Naive thymus-derived CD4-positive, alpha-beta T cell (primary cell): ENCODE measurements around the gene LRRC74A. TPM values are rescaled to one million over a fixed set of nuclear protein-coding genes. Genes with fewer than 3 reads are reported as not detected.

ENCODE experiments used
- ATAC-seq: fragments of 150-1000 bp; cut with Tn5 transposase; 2 replicates; pipeline ENCODE4 v1.10.0; 2021; ENCODE audit warnings: mild to moderate bottlenecking, moderate library complexity
- CTCF ChIA-PET: fragments of 350-600 bp; sonication (Branson Sonifier 250); formaldehyde crosslinking; loops from one replicate; lab custom pipeline; 2021; ENCODE audit warnings: antibody characterized with exemption; lab: Charles Lee
- POLR2A ChIA-PET: fragments of 350-600 bp; sonication (Branson Sonifier 250); formaldehyde crosslinking; loops from one replicate; lab custom pipeline; 2021; ENCODE audit warnings: antibody characterized with exemption, inconsistent platforms; lab: Charles Lee
- DNase-seq, 9 donors: peaks; one replicate each; pipeline versions ENCODE4 v3.0.0 to v3.0.0-alpha.2; 2020 to 2022; ENCODE audit warnings: mixed read lengths in 1 of 9
- H3K27ac ChIP-seq: one replicate; pipeline ENCODE4 v1.7.0; 2013; ENCODE audit warnings: mild to moderate bottlenecking, low read depth, low read length, moderate library complexity
- H3K27me3 ChIP-seq, 2 donors: one replicate each; pipeline ENCODE4 v1.7.0; 2013; ENCODE audit warnings: low read length in 2 of 2, mild to moderate bottlenecking in 2 of 2, moderate library complexity in 2 of 2; ENCODE audit not compliant: control insufficient read depth in 2 of 2, insufficient read depth in 2 of 2
- H3K36me3 ChIP-seq, 3 experiments: 1 replicate in 2 of 3; 2 replicates in 1 of 3; pipeline ENCODE4 v1.7.0; 2013; ENCODE audit warnings: low read length in 3 of 3, mild to moderate bottlenecking in 3 of 3, moderate library complexity in 1 of 3; ENCODE audit not compliant: insufficient read depth in 3 of 3, control insufficient read depth in 2 of 3
- H3K4me1 ChIP-seq, 2 donors: one replicate each; pipeline ENCODE4 v1.7.0; 2013; ENCODE audit warnings: low read length in 2 of 2, mild to moderate bottlenecking in 2 of 2, moderate library complexity in 1 of 2; ENCODE audit not compliant: control insufficient read depth in 2 of 2, insufficient read depth in 2 of 2
- H3K4me3 ChIP-seq: 2 replicates; pipeline ENCODE4 v1.7.0; 2013; ENCODE audit warnings: mild to moderate bottlenecking, low read length
- H3K9me3 ChIP-seq, 3 experiments: 1 replicate in 2 of 3; 2 replicates in 1 of 3; pipeline ENCODE4 v1.7.0; 2013; ENCODE audit warnings: low read length in 3 of 3; ENCODE audit not compliant: control insufficient read depth in 2 of 3
- H3K27ac Mint-ChIP-seq, 9 donors: one replicate each; pipeline ENCODE4 v1.8.0; 2020 to 2022; ENCODE audit warnings: mixed read lengths in 9 of 9, mild to moderate bottlenecking in 8 of 9, moderate library complexity in 5 of 9, inconsistent platforms in 2 of 9
- H3K27me3 Mint-ChIP-seq, 5 donors: one replicate each; pipeline ENCODE4 v1.8.0; 2021 to 2022; ENCODE audit warnings: mixed read lengths in 5 of 5, mild to moderate bottlenecking in 1 of 5
- H3K36me3 Mint-ChIP-seq, 5 donors: one replicate each; pipeline ENCODE4 v1.8.0; 2020 to 2022; ENCODE audit warnings: mixed read lengths in 5 of 5, mild to moderate bottlenecking in 3 of 5, inconsistent platforms in 1 of 5
- H3K4me1 Mint-ChIP-seq, 7 donors: one replicate each; pipeline ENCODE4 v1.8.0; 2020 to 2022; ENCODE audit warnings: mixed read lengths in 7 of 7, mild to moderate bottlenecking in 3 of 7, inconsistent platforms in 1 of 7
- H3K4me3 Mint-ChIP-seq, 10 donors: one replicate each; pipeline ENCODE4 v1.8.0; 2020 to 2022; ENCODE audit warnings: mild to moderate bottlenecking in 10 of 10, mixed read lengths in 10 of 10, moderate library complexity in 6 of 10, inconsistent platforms in 2 of 10
- H3K9me3 Mint-ChIP-seq, 11 donors: one replicate each; pipeline ENCODE4 v1.8.0; 2020 to 2022; ENCODE audit warnings: mixed read lengths in 11 of 11, mild to moderate bottlenecking in 4 of 11, inconsistent platforms in 1 of 11, moderate library complexity in 1 of 11
- intact Hi-C, 2 donors: fragments of 100-400 bp; cut with micrococcal nuclease; formaldehyde crosslinking; loops; one replicate each; pipeline ENCODE4 v1.15.1; 2023
- polyA plus RNA-seq, 2 donors: library from polyadenylated mRNA; unstranded; fragments of 300-500 nt; fragmentation: Illumina TruSeq; gene quantifications; one replicate each; pipeline ENCODE4 v1.2.3, GENCODE V29; 2021
- total RNA-seq, 6 experiments: library from RNA in 5 of 6; stranded (reverse) in 5 of 6; gene quantifications; 1 replicate in 5 of 6; 2 replicates in 1 of 6; pipeline ENCODE4 v1.2.3 and lab custom pipeline; 2021 to 2026

Gene LRRC74A
- total and polyA plus RNA-seq, 7 experiments from 2014 or later, result not detected

DNA sequence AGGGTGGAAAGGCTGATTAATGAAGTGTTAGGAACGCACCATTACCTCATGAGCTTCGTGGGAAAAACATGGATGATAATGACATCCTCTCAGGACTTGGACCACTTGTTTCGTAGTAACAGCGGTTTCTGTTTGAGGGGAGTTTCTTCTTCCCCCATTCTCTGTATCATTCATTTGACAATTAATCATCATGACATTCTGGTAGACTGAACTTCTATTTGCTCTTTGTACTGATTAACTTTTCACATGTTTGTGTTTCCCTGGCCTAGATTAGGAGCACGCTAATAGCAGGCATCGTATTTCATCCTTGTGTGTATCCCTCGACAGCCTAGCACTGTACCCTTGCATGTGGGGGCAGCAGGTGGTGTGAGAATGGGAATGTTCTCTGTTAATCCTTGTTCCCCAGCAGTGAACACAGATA is 8.0 kb downstream of the LRRC74A start:
- Histone ChIP-seq H3K27me3 (no peaks in the 10 kb centered on the region), H3K4me3 (no peak overlapping the region), H3K9me3 (no peaks in the 10 kb centered on the region), H3K4me1 (no peaks in the 10 kb centered on the region), H3K27ac (no peak overlapping the region), H3K36me3 (no peaks in the 10 kb centered on the region)
- no peaks in the 10 kb centered on the region for H3K36me3 Mint-ChIP-seq
- ChIA-PET CTCF (no interaction called here), POLR2A (no interaction called here)
- ATAC-seq, result no peak
- DNase-seq, result no peak
- peaks cover 5 to 24% (median 9%) of the 10 kb centered on the region in 5 donors for H3K27me3 Mint-ChIP-seq
- H3K9me3 Mint-ChIP-seq, result no peaks in the 10 kb centered on the region
- peaks cover 0 to under 1% (median 0%) of the 10 kb centered on the region in 7 donors for H3K4me1 Mint-ChIP-seq
- H3K27ac Mint-ChIP-seq, result no peak overlapping the region
- no peak overlapping the region for H3K4me3 Mint-ChIP-seq
- intact Hi-C loops, result no loop called here

DNA sequence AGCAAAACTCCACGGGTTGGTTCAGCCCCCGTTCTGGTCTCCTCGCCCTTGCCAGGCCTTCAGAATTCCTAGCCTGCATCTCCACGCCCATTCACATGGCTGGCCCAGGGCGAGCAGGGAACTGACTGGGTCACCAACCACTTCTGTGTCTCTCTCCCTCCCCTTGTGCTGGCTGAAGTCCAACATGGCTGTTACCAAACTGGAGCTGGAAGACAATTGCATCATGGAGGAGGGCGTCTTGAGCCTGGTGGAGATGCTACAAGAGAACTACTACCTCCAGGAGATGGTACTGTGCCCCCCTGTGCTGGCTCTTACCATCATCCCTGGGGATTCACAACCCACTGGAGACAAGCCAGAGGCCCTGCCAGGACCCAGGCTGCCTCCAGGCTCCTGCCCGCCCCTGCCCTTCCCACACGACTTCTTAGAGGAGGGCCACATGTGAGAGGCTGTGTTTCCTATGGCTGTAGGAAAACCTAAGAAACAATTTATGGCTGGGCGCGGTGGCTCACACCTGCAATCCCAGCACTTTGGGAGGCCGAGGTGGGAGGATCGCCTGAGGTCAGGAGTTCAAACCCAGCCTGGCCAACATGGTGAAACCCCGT is 9.9 kb downstream of the LRRC74A start:
- DNase-seq (no peak), ATAC-seq (no peak)
- H3K27ac ChIP-seq, result no peak overlapping the region
- H3K4me3 ChIP-seq, result no peak overlapping the region
- ChIA-PET CTCF (no interaction called here), POLR2A (no interaction called here)
- H3K36me3 ChIP-seq, result no peaks in the 10 kb centered on the region
- intact Hi-C loops, result no loop called here
- Mint-ChIP-seq H3K27me3 (peaks cover 5 to 32% (median 9%) of the 10 kb centered on the region in 5 donors), H3K4me3 (no peak overlapping the region), H3K27ac (no peak overlapping the region), H3K36me3 (no peaks in the 10 kb centered on the region), H3K9me3 (no peaks in the 10 kb centered on the region), H3K4me1 (no peaks in the 10 kb centered on the region)
- H3K27me3 ChIP-seq, result no peaks in the 10 kb centered on the region
- no peaks in the 10 kb centered on the region for H3K9me3 ChIP-seq
- no peaks in the 10 kb centered on the region for H3K4me1 ChIP-seq

DNA sequence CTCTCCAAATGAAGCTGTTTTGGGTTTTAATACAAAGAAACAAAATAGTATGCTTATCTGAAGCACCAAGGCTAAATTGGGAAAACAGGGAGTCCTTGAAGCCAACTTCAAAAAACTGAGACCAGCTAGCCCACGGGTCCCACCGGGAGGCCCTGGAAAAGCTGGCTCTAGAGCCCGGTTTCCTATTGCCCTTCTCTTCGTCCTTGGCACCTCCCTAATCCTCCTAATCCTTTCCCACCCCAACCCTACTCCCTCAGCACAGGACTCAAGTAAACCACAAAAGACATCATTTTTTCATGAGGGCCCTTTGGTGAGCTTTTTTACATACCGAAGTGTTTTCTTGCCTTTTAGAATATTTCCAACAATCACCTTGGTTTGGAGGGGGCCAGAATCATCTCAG is 11.3 kb downstream of the LRRC74A start:
- ChIA-PET CTCF (no interaction called here), POLR2A (no interaction called here)
- Histone ChIP-seq H3K27ac (no peak overlapping the region), H3K27me3 (no peaks in the 10 kb centered on the region), H3K9me3 (no peaks in the 10 kb centered on the region), H3K4me1 (no peaks in the 10 kb centered on the region), H3K4me3 (no peak overlapping the region), H3K36me3 (no peaks in the 10 kb centered on the region)
- intact Hi-C loops, result no loop called here
- Mint-ChIP-seq H3K27me3 (peaks cover 5 to 36% (median 9%) of the 10 kb centered on the region in 5 donors), H3K4me1 (no peaks in the 10 kb centered on the region), H3K36me3 (no peaks in the 10 kb centered on the region), H3K4me3 (no peak overlapping the region), H3K27ac (no peak overlapping the region), H3K9me3 (no peaks in the 10 kb centered on the region)
- DNase-seq, result no peak
- no peak for ATAC-seq

DNA sequence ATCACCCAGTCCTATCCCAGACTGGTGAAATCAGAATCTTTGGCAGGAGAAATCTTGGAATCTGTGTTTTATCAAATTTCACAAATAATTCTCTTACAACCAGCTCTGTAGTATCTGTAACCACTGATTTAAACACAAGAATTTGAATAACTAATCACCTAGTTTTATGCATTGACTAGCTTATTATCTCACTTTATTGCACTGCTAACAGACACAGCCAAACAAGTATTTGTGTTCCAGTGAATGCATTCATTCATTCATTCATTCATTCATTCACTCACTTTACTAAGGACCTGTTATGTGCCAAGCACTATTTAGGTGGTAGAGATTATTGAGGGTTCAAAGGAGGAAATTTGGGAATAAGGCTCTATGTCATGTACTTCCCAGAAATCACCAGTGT is 16.2 kb downstream of the LRRC74A start:
- H3K4me3 Mint-ChIP-seq, result no peak overlapping the region
- Histone ChIP-seq H3K4me1 (peaks cover 8% of the 10 kb centered on the region in 2 donors), H3K27me3 (no peaks in the 10 kb centered on the region), H3K4me3 (no peak overlapping the region), H3K9me3 (no peaks in the 10 kb centered on the region), H3K36me3 (no peaks in the 10 kb centered on the region), H3K27ac (no peak overlapping the region)
- H3K9me3 Mint-ChIP-seq, result peaks cover 0 to 3% (median 0%) of the 10 kb centered on the region in 11 donors
- ATAC-seq, result no peak
- DNase-seq, result no peak
- H3K4me1 Mint-ChIP-seq, result peaks cover 8 to 11% (median 10%) of the 10 kb centered on the region in 7 donors
- intact Hi-C loops, result no loop called here
- no peak overlapping the region for H3K27ac Mint-ChIP-seq
- ChIA-PET CTCF (interaction anchor here (0.6 kb wide), 1 partner anchor 253 kb away, joined by 3 read pairs; no protein-coding TSS in a partner anchor), POLR2A (no interaction called here)
- peaks cover 4 to 36% (median 11%) of the 10 kb centered on the region in 5 donors for H3K27me3 Mint-ChIP-seq
- peaks cover 0 to 7% (median 0%) of the 10 kb centered on the region in 5 donors for H3K36me3 Mint-ChIP-seq

DNA sequence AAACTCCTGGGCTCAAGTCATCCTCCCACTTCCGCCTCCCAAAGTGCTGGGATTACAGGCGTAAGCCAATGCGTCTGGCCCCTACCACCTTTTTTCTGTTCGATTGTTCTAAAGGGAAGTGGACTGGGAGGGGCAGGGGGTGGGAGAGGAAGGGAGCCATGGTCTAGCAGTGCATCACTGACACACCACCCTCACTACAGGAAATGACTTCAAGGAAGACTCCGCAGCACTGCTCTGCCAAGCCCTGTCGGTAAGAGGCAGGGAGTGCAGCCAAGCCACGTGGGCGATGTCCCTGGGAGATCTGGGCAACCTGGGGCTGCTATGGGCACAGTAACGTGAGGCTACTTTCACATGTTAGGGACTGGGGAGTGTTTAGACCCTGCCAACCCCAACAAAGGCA is 18.0 kb downstream of the LRRC74A start:
- no peaks in the 10 kb centered on the region for H3K36me3 ChIP-seq
- no peaks in the 10 kb centered on the region for H3K27me3 ChIP-seq
- Mint-ChIP-seq H3K4me3 (peak overlapping the region; percentile 20 to 78 (median 62)), H3K4me1 (peaks cover 8 to 11% (median 10%) of the 10 kb centered on the region in 7 donors), H3K36me3 (peaks cover 0 to 7% (median 0%) of the 10 kb centered on the region in 5 donors), H3K27ac (peak overlapping the region; percentile 65 to 92 (median 80)), H3K9me3 (peaks cover 0 to 3% (median 0%) of the 10 kb centered on the region in 11 donors), H3K27me3 (peaks cover 4 to 26% (median 11%) of the 10 kb centered on the region in 5 donors)
- intact Hi-C loops, result loop anchor here (1.0 kb wide), 3 partner anchors 33 to 254 kb away; partner anchors contain the start of gene CIPC (in 1 of the 2)
- H3K4me1 ChIP-seq, result peaks cover 8% of the 10 kb centered on the region in 2 donors
- no peak overlapping the region for H3K27ac ChIP-seq
- ChIA-PET POLR2A (interaction anchor here (0.6 to 0.9 kb wide), 3 partner anchors 13 to 886 kb away, joined by 3 to 5 read pairs (median 3); no protein-coding TSS in a partner anchor), CTCF (no interaction called here)
- peak in 8 of 9 donors; percentile 20 to 76 (median 68) for DNase-seq
- peak overlapping the region; percentile 31 for H3K4me3 ChIP-seq
- no peaks in the 10 kb centered on the region for H3K9me3 ChIP-seq
- ATAC-seq, result peak; percentile 100

DNA sequence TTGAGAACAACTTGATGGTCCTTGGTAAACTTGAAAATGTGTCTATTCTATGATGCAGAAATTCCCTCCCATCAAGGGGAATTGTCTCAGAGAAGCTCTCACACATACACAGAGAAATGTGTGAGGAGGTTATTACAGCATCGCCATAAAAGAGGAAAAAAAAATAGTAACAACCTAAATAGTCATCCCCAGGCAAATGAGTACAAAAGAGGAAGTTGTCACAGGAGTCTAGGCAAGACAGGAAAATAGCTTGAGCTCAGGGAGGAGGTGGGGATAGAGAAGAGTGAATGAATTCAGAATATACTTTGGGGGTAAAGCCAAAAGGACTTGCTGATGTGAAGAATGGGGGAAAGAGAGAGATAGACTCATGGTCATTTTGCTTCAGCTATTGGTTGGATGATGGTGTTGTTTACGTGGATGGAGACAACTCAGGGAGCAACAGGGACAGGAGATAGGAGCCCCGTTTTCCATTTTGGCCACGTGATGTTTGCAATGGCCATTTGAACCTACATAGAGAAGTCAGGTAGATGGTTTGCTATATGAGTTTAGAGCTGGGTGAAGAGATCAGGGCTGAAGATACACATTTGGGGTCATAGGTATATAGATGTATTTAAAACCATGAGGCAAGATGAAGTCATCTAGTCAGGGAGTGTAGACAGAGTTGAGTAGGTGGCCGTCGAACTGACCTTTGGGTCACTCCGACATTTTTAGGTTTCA is 20.3 kb downstream of the LRRC74A start:
- POLR2A ChIA-PET, result no interaction called here
- intact Hi-C loops, result no loop called here
- H3K36me3 Mint-ChIP-seq, result peaks cover 0 to 7% (median 0%) of the 10 kb centered on the region in 5 donors

More for the DNA sequence above, 20.3 kb downstream of the LRRC74A start:
- CTCF ChIA-PET, result interaction anchor here (0.6 kb wide), 1 partner anchor 253 kb away, joined by 3 read pairs; no protein-coding TSS in a partner anchor
- ATAC-seq (no peak), DNase-seq (no peak)
- no peaks in the 10 kb centered on the region for H3K27me3 ChIP-seq
- Mint-ChIP-seq H3K27ac (peak overlapping the region in 1 of 9 donors; percentile 84), H3K4me3 (no peak overlapping the region), H3K9me3 (peaks cover 0 to 3% (median 0%) of the 10 kb centered on the region in 11 donors), H3K4me1 (peaks cover 8 to 11% (median 10%) of the 10 kb centered on the region in 7 donors), H3K27me3 (peaks cover 4 to 18% (median 11%) of the 10 kb centered on the region in 5 donors)
- no peaks in the 10 kb centered on the region for H3K36me3 ChIP-seq
- H3K27ac ChIP-seq, result no peak overlapping the region
- peaks cover 8% of the 10 kb centered on the region in 2 donors for H3K4me1 ChIP-seq
- H3K4me3 ChIP-seq, result no peak overlapping the region
- no peaks in the 10 kb centered on the region for H3K9me3 ChIP-seq
